Effector CD8-positive, alpha-beta T cell (primary cell): ENCODE measurements around the gene VRTN.
"Not testable (repeated sequence)": the region's sequence is repeated elsewhere in the genome, so short reads cannot be mapped to it uniquely, and the experiment has no call there.

Experiments
- DNase-seq: peaks from one replicate; lab custom pipeline; 2025; lab: John Stamatoyannopoulos, UW
- total RNA-seq, 4 experiments: gene quantifications; one replicate each; lab custom pipeline; 2026; lab: John Stamatoyannopoulos, UW

VRTN gene
- total RNA-seq, result 0 reads per million in 4 experiments

GRCh38 chr14:74348241-74348734 lies at the start of gene VRTN:
Gene VRTN, plus strand, starts transcription at chr14:74348471. Its CDS starts 8,313 bp downstream, at chr14:74356784.
- no peak for DNase-seq

GRCh38 chr14:74299061-74299545 lies 49.2 kb upstream of the VRTN start:
- DNase-seq, result no peak

- DNase-seq, result no peak
These were observed 46.6 kb upstream of the VRTN start for GRCh38 chr14:74301594-74302151.

- DNase-seq, result no peak
These were observed 46.1 kb upstream of the VRTN start for GRCh38 chr14:74302152-74302628.

- DNase-seq, result peak; percentile 61
These were observed 45.4 kb upstream of the VRTN start, which contains the start of gene ABCD4 for GRCh38 chr14:74302634-74303569. Gene ABCD4, minus strand, starts transcription at chr14:74302934. Its CDS starts 22 bp downstream, at chr14:74302912.

GRCh38 chr14:74308695-74309094 lies 39.6 kb upstream of the VRTN start:
- DNase-seq, result no peak

- DNase-seq, result no peak
These were observed 38.9 kb upstream of the VRTN start for GRCh38 chr14:74309125-74310022.

- DNase-seq, result no peak
These were observed 36.1 kb upstream of the VRTN start for GRCh38 chr14:74312161-74312560.

- DNase-seq, result no peak
These were observed 34.7 kb upstream of the VRTN start for GRCh38 chr14:74313601-74314000.

- no peak for DNase-seq
These were observed 33.7 kb upstream of the VRTN start for GRCh38 chr14:74314576-74314975.

- no peak for DNase-seq
These were observed 23.3 kb upstream of the VRTN start for GRCh38 chr14:74324931-74325361.

- DNase-seq, result no peak
These were observed 22.8 kb upstream of the VRTN start for GRCh38 chr14:74325446-74325845.

- DNase-seq, result no peak
These were observed 21.7 kb upstream of the VRTN start for GRCh38 chr14:74326369-74327152.

GRCh38 chr14:74329950-74330552 lies 18.2 kb upstream of the VRTN start:
- not testable (repeated sequence) for DNase-seq

GRCh38 chr14:74333909-74334308 lies 14.4 kb upstream of the VRTN start:
- DNase-seq, result no peak

GRCh38 chr14:74346341-74346740 lies 1.9 kb upstream of the VRTN start:
- no peak for DNase-seq

GRCh38 chr14:74347097-74347794 lies 1.0 kb upstream of the VRTN start:
- DNase-seq, result no peak

- DNase-seq, result no peak
These were observed 523 bp upstream of the VRTN start for GRCh38 chr14:74347795-74348100.

GRCh38 chr14:74348735-74349463 lies 628 bp downstream of the VRTN start:
- no peak for DNase-seq
